Fibroblast of mammary gland (primary cell): ENCODE results near the gene SPACA4.

ENCODE experiments used
- DNase-seq: peaks from one replicate; pipeline ENCODE4 v3.0.0-alpha.2; 2010; ENCODE audit warnings: low read depth
- H3K4me3 ChIP-seq: 2 replicates; pipeline ENCODE4 v1.5.1; 2011; ENCODE audit warnings: low read depth, mild to moderate bottlenecking, low read length, moderate library complexity; ENCODE audit not compliant: control insufficient read depth
- TF ChIP-seq, protein P1 (sequence below): conservative IDR thresholded peaks from 2 replicates; pipeline ENCODE4 v1.5.1; 2011; ENCODE audit warnings: low read depth, low read length, inconsistent platforms; ENCODE audit not compliant: control insufficient read depth, insufficient read depth

The SPACA4 gene

DNA sequence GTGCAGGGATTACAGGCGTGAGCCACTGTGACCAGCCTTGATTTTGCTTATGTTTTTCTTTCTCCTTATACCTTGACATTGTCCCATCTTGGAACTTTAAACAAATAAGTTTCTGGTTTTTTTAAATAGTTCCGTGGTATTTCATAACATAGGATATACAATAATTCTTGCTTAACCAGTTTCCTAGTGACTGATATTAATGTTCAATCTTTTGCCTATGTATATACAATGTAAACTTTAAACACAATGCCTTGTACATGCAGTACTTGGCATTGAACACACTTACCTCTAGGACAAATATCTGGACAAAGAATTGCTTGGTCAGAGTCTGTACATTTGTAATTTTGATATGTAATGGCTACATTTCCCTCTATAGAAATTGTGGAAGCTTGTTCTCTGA, 24.4 kb upstream of the SPACA4 start:
- no peak for DNase-seq
- TF ChIP-seq, protein P1, sequence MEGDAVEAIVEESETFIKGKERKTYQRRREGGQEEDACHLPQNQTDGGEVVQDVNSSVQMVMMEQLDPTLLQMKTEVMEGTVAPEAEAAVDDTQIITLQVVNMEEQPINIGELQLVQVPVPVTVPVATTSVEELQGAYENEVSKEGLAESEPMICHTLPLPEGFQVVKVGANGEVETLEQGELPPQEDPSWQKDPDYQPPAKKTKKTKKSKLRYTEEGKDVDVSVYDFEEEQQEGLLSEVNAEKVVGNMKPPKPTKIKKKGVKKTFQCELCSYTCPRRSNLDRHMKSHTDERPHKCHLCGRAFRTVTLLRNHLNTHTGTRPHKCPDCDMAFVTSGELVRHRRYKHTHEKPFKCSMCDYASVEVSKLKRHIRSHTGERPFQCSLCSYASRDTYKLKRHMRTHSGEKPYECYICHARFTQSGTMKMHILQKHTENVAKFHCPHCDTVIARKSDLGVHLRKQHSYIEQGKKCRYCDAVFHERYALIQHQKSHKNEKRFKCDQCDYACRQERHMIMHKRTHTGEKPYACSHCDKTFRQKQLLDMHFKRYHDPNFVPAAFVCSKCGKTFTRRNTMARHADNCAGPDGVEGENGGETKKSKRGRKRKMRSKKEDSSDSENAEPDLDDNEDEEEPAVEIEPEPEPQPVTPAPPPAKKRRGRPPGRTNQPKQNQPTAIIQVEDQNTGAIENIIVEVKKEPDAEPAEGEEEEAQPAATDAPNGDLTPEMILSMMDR = no peak
- H3K4me3 ChIP-seq = no peak overlapping the region

DNA sequence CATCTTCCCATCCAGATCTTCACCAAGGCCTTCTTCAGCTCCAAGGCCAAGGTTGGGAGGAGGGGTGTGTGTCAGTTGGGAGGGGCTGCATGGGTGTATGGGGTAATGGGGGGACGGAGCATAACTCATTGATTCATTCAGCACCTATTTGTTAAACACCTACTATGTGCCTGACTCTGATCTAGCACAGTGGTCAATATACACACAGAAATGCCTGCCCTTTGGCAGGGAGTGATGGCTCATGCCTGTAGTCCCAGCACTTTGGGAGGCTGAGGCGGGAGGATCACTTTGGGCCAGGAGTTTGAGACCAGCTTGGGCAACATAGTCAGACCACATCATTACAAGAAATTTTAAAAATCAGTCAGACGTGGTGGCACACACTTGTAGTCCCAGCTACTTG, 19.2 kb upstream of the SPACA4 start:
- TF ChIP-seq, protein P1 = no peak
- DNase-seq = no peak
- no peak overlapping the region for H3K4me3 ChIP-seq

DNA sequence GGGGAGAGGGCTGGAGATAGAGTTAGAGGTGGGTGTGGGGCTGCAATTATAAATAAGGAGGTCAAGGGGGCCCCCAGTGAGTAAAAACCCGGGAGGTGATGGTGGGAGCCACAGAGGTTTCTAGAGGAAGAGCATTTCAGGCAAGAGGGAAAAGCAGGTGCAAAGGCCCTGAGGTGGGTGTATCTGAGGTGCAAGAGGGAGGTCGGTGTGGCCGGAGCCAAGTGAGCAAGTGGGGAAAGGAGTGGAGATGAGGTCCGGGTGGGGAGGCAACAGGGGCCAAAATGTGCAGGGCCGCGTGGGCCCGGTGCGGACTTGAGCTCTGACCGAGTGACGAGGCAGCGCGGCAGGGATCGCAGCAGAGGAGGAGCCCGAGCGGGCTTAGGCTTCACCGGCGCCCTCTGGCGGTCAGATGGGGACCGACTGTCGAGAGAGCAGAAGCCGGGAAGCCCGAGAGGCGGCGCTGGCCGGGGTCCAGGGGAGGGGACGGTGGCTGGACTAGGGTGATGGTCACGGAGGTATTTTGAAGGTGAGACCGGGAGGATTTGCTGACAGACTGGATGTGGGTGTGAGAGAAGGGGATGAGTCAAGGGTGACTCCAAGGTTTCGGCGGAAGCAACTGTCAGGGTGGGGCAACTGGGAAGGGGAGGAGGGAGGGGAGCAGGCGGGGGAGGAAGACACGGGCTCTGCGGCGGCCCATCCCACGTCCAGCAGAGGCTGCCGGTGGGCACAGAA, 17.7 kb upstream of the SPACA4 start:
- H3K4me3 ChIP-seq = peak overlapping the region; percentile 41
- TF ChIP-seq, protein P1 = peak; percentile 88
- peak; percentile 78 for DNase-seq

DNA sequence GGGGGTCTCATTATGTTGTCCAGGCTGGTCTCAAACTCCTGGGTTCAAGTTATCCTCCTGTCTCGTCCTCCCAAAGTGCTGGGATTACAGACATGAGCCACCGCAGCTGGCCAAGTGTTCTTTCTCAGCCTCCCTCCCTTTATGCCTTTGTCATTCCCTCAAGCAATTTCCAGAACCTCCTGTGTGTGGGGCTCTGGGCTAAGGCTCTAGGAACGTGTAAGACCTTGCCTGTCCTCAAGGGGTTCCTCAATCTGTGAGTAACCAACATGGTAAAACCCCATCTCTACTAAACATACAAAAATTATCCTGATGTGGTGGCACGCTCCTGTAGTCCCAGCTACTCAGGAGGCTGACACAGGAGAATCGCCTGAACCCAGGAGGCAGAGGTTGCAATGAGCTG, 15.5 kb upstream of the SPACA4 start:
- H3K4me3 ChIP-seq = no peak overlapping the region
- peak; percentile 28 for DNase-seq
- TF ChIP-seq, protein P1 = peak; percentile 16

GRCh38 chr19:48595171-48595570, 11.4 kb upstream of the SPACA4 start:
- TF ChIP-seq, protein P1 = no peak
- no peak overlapping the region for H3K4me3 ChIP-seq
- no peak for DNase-seq

- TF ChIP-seq, protein P1 = no peak
- H3K4me3 ChIP-seq = no peak overlapping the region
- DNase-seq = no peak
Observed at GRCh38 chr19:48595833-48596232, 10.7 kb upstream of the SPACA4 start.

DNA sequence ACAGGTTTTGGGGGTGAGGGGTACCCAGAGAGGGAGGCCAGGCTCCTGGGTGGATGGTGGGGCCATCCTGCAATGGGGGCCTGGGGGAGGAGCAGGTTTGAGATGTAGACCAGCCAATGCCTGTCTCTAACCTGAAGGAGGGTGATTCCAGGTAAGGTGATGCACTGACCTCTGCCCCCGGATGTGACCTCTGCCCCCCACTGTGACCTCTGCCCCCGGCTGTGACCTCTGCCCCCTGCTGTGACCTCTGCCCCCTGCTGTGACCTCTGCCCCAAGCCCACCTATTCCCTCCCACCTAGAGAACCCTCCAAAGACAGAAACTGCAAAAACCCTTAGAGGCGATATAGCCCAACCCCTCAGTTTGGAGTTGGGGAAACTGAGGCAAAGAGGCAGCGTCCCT, 10.3 kb upstream of the SPACA4 start:
- H3K4me3 ChIP-seq = no peak overlapping the region
- no peak for DNase-seq
- TF ChIP-seq, protein P1 = no peak
